Small intestine (tissue), 16 donors: ENCODE data around the gene CCND2. TPM values are rescaled to one million over a fixed set of nuclear protein-coding genes. Genes with fewer than 3 reads are reported as not detected.

Experiments
- DNase-seq, 2 donors: peaks; one replicate each; pipeline versions ENCODE4 v3.0.0 to v3.0.0-alpha.2; 2013
- FAIRE-seq: peaks from 2 replicates; lab custom pipeline; 2012; peaks lifted over from hg19 to GRCh38; lab: Jason Lieb, UNC
- H3K27ac ChIP-seq, 3 donors: one replicate each; pipeline ENCODE4 v1.5.1; 2013; ENCODE audit warnings: low read length in 2 of 3, mild to moderate bottlenecking in 2 of 3, control low read depth in 1 of 3, inconsistent platforms in 1 of 3, low read depth in 1 of 3, moderate library complexity in 1 of 3
- H3K27me3 ChIP-seq, 3 donors: one replicate each; pipeline ENCODE4 v1.6.1; 2013; ENCODE audit warnings: low read length in 3 of 3, inconsistent platforms in 1 of 3; ENCODE audit not compliant: control insufficient read depth in 3 of 3, insufficient read depth in 3 of 3
- H3K36me3 ChIP-seq, 3 donors: one replicate each; pipeline ENCODE4 v1.6.1; 2013; ENCODE audit warnings: low read length in 3 of 3, inconsistent platforms in 1 of 3, low read depth in 1 of 3, mild to moderate bottlenecking in 1 of 3, moderate library complexity in 1 of 3; ENCODE audit not compliant: control insufficient read depth in 3 of 3, insufficient read depth in 2 of 3
- H3K4me1 ChIP-seq, 3 donors: one replicate each; pipeline ENCODE4 v1.6.1; 2013; ENCODE audit warnings: low read length in 2 of 3, inconsistent platforms in 1 of 3, low read depth in 1 of 3, mild to moderate bottlenecking in 1 of 3, moderate library complexity in 1 of 3; ENCODE audit not compliant: control insufficient read depth in 3 of 3, insufficient read depth in 2 of 3
- H3K4me3 ChIP-seq, 3 donors: one replicate each; pipeline ENCODE4 v1.5.1; 2013; ENCODE audit warnings: low read length in 3 of 3, control low read depth in 1 of 3, inconsistent platforms in 1 of 3, low read depth in 1 of 3, mild to moderate bottlenecking in 1 of 3, moderate library complexity in 1 of 3
- H3K9me3 ChIP-seq, 2 donors: one replicate each; pipeline ENCODE4 v1.6.1; 2013; ENCODE audit warnings: low read depth in 1 of 2, low read length in 1 of 2; ENCODE audit not compliant: control insufficient read depth in 2 of 2, insufficient read depth in 1 of 2
- WGBS, 3 donors: extraction: QIAGEN DNeasy Blood & Tissue Kit; methylation state at CpG; one replicate each; pipeline ENCODE4 v1.1.7; 2013; 5-methylcytosine and 5-hydroxymethylcytosine counted together
- long read RNA-seq, 10 donors: transcript quantifications; one replicate each; lab custom pipeline, GENCODE V29; 2026
- polyA plus RNA-seq, 4 donors: library from polyadenylated mRNA; stranded (reverse) in 3 of 4; unstranded in 1 of 4; fragments of 200-250 nt in 3 of 4; fragments of 120-200 nt in 1 of 4; gene quantifications; one replicate each; pipeline versions ENCODE4 v1.2.1 to v1.2.3, GENCODE V29; 2013
- donor health status: healthy with polysubstance abuse.
- donor health status: control.
- donor health status: control.
- donor health status: Bipolar disorder and iron deficiency.
- donor health status: healthy.

The CCND2 gene
- polyA plus RNA-seq: 100 to 1,000 TPM in 1 of 4 donors, 10 to 100 TPM in 1, 1 to 10 TPM in 2; 5.6 to 101 (median 22.0) TPM
- long read RNA-seq, donor 1, full-length matches to known transcripts: 21 of 27 reads
- long read RNA-seq, donor 1, partial matches to known transcripts: 6 of 27 reads
- long read RNA-seq, donor 1, other reads (novel, unspliced or antisense): 0 of 27 reads
- long read RNA-seq, donor 2, full-length matches to known transcripts: 2 of 2 reads
- long read RNA-seq, donor 2, partial matches to known transcripts: 0 of 2 reads
- long read RNA-seq, donor 2, other reads (novel, unspliced or antisense): 0 of 2 reads
- long read RNA-seq, donor 3, full-length matches to known transcripts: 13 of 28 reads
- long read RNA-seq, donor 3, partial matches to known transcripts: 15 of 28 reads
- long read RNA-seq, donor 3, other reads (novel, unspliced or antisense): 0 of 28 reads
- long read RNA-seq, donor 4, full-length matches to known transcripts: 1 of 1 reads
- long read RNA-seq, donor 4, partial matches to known transcripts: 0 of 1 reads
- long read RNA-seq, donor 4, other reads (novel, unspliced or antisense): 0 of 1 reads
- long read RNA-seq, donor 5, full-length matches to known transcripts: 3 of 3 reads
- long read RNA-seq, donor 5, partial matches to known transcripts: 0 of 3 reads
- long read RNA-seq, donor 5, other reads (novel, unspliced or antisense): 0 of 3 reads
- long read RNA-seq, donor 6, full-length matches to known transcripts: 9 of 9 reads
- long read RNA-seq, donor 6, partial matches to known transcripts: 0 of 9 reads
- long read RNA-seq, donor 6, other reads (novel, unspliced or antisense): 0 of 9 reads
- long read RNA-seq, donor 7: 0 reads
- long read RNA-seq, donor 8, full-length matches to known transcripts: 2 of 2 reads
- long read RNA-seq, donor 8, partial matches to known transcripts: 0 of 2 reads
- long read RNA-seq, donor 8, other reads (novel, unspliced or antisense): 0 of 2 reads
- long read RNA-seq, donor 9, full-length matches to known transcripts: 5 of 5 reads
- long read RNA-seq, donor 9, partial matches to known transcripts: 0 of 5 reads
- long read RNA-seq, donor 9, other reads (novel, unspliced or antisense): 0 of 5 reads
- long read RNA-seq, donor 10, full-length matches to known transcripts: 21 of 29 reads
- long read RNA-seq, donor 10, partial matches to known transcripts: 8 of 29 reads
- long read RNA-seq, donor 10, other reads (novel, unspliced or antisense): 0 of 29 reads

- no peaks in the 10 kb centered on the region for H3K27me3 ChIP-seq
- FAIRE-seq (no peak), DNase-seq (peak; percentile 93)
- peak within 1 kb of the TSS; percentile 76 to 98 (median 90) for H3K4me3 ChIP-seq
- 0 to 1% (median 1%) methylated on average over 49 to 52 of the region's 52 CpGs for WGBS, 3 donors
- H3K9me3 ChIP-seq: no peaks in the 10 kb centered on the region
- H3K27ac ChIP-seq: peak within 1 kb of the TSS; percentile 88 to 98 (median 88)
- H3K4me1 ChIP-seq: peaks cover 3 to 46% (median 10%) of the 10 kb centered on the region in 3 donors
- peaks cover 3 to 31% (median 8%) of the 10 kb centered on the region in 3 donors for H3K36me3 ChIP-seq
Measured at GRCh38 chr12:4273652-4274395, at the start of gene CCND2. CCND2 (plus strand) TSS chr12:4273762; CDS start chr12:4274041, 279 bp downstream.

- H3K4me1 ChIP-seq: no peaks in the 10 kb centered on the region
- no peak for FAIRE-seq
- no peaks in the 10 kb centered on the region for H3K9me3 ChIP-seq
- peaks cover 0 to 2% (median 0%) of the 10 kb centered on the region in 3 donors for H3K27me3 ChIP-seq
- DNase-seq: no peak
- H3K27ac ChIP-seq: no peak overlapping the region
- H3K36me3 ChIP-seq: no peaks in the 10 kb centered on the region
- no peak overlapping the region for H3K4me3 ChIP-seq
- 52 to 60% (median 56%) methylated on average over 15 of the region's 15 CpGs for WGBS, 3 donors
Measured at GRCh38 chr12:4224206-4224889, 49.2 kb upstream of the CCND2 start.

- WGBS, 3 donors: 89 to 93% (median 92%) methylated on average over 3 of the region's 3 CpGs
Measured at GRCh38 chr12:4225571-4225970, 48.0 kb upstream of the CCND2 start.

GRCh38 chr12:4227046-4227445 lies 46.5 kb upstream of the CCND2 start:
- Histone ChIP-seq H3K27me3 (peaks cover 0 to 2% (median 0%) of the 10 kb centered on the region in 3 donors), H3K9me3 (no peaks in the 10 kb centered on the region), H3K36me3 (no peaks in the 10 kb centered on the region), H3K4me1 (no peaks in the 10 kb centered on the region), H3K4me3 (no peak overlapping the region), H3K27ac (no peak overlapping the region)
- DNase-seq (no peak), FAIRE-seq (no peak)
- WGBS, 3 donors: 85 to 90% (median 87%) methylated on average over 5 of the region's 5 CpGs

More at GRCh38 chr12:4225571-4225970, 48.0 kb upstream of the CCND2 start:
- no peaks in the 10 kb centered on the region for H3K9me3 ChIP-seq
- no peak overlapping the region for H3K4me3 ChIP-seq
- peaks cover 0 to 2% (median 0%) of the 10 kb centered on the region in 3 donors for H3K27me3 ChIP-seq
- H3K4me1 ChIP-seq: no peaks in the 10 kb centered on the region
- H3K36me3 ChIP-seq: no peaks in the 10 kb centered on the region
- H3K27ac ChIP-seq: no peak overlapping the region
- DNase-seq (no peak), FAIRE-seq (no peak)

- no peak overlapping the region for H3K4me3 ChIP-seq
- FAIRE-seq (no peak), DNase-seq (no peak)
- H3K9me3 ChIP-seq: no peaks in the 10 kb centered on the region
- H3K4me1 ChIP-seq: no peaks in the 10 kb centered on the region
- WGBS, 3 donors: 88 to 90% (median 89%) methylated on average over 18 of the region's 18 CpGs
- no peak overlapping the region for H3K27ac ChIP-seq
- no peaks in the 10 kb centered on the region for H3K36me3 ChIP-seq
- peaks cover 0 to 2% (median 0%) of the 10 kb centered on the region in 3 donors for H3K27me3 ChIP-seq
Measured at GRCh38 chr12:4228122-4228580, 45.4 kb upstream of the CCND2 start.

GRCh38 chr12:4230526-4230925 lies 43.0 kb upstream of the CCND2 start:
- Histone ChIP-seq H3K4me1 (no peaks in the 10 kb centered on the region), H3K27me3 (peaks cover 0 to 2% (median 0%) of the 10 kb centered on the region in 3 donors), H3K9me3 (no peaks in the 10 kb centered on the region), H3K36me3 (no peaks in the 10 kb centered on the region), H3K27ac (no peak overlapping the region), H3K4me3 (no peak overlapping the region)
- DNase-seq: no peak
- 74 to 82% (median 80%) methylated on average over 6 of the region's 6 CpGs for WGBS, 3 donors
- no peak for FAIRE-seq

GRCh38 chr12:4238577-4238976 lies 35.0 kb upstream of the CCND2 start:
- Histone ChIP-seq H3K4me1 (no peaks in the 10 kb centered on the region), H3K27ac (no peak overlapping the region), H3K27me3 (no peaks in the 10 kb centered on the region), H3K36me3 (no peaks in the 10 kb centered on the region), H3K4me3 (no peak overlapping the region), H3K9me3 (peaks cover 0 to 4% of the 10 kb centered on the region in 2 donors)
- FAIRE-seq (no peak), DNase-seq (no peak)
- WGBS, 3 donors: 88% methylated on average over 2 of the region's 2 CpGs
